C4-2B (cell line): ENCODE measurements around the gene SFTPB.

ENCODE experiments used
- CTCF ChIP-seq: fragments of 450-650 bp; conservative IDR thresholded peaks from 2 replicates; pipeline ENCODE4 v1.5.1; 2017; ENCODE audit warnings: mild to moderate bottlenecking
- ZFX ChIP-seq: fragments of 450-650 bp; IDR thresholded peaks from 2 replicates; pipeline ENCODE4 v1.6.1; 2017

- TF ChIP-seq CTCF (no peak), ZFX (no peak)
These were observed 46.8 kb upstream of the SFTPB start for GRCh38 chr2:85714841-85715240.
